CD4-positive, alpha-beta memory T cell (primary cell): ENCODE results near the gene PARD3B. TPM values are rescaled to one million over a fixed set of nuclear protein-coding genes. Genes with fewer than 3 reads are reported as not detected.

Experiments
- CTCF ChIA-PET: fragments of 350-600 bp; sonication (Branson Sonifier 250); formaldehyde crosslinking; loops from one replicate; lab custom pipeline; 2021; ENCODE audit warnings: inconsistent platforms; ENCODE audit not compliant: partially characterized antibody; lab: Charles Lee
- POLR2A ChIA-PET: fragments of 350-600 bp; sonication (Branson Sonifier 250); formaldehyde crosslinking; loops from one replicate; lab custom pipeline; 2021; ENCODE audit not compliant: partially characterized antibody; lab: Charles Lee
- DNase-seq, 5 donors: peaks; one replicate each; pipeline versions ENCODE4 v3.0.0 to v3.0.0-alpha.2; 2020 to 2022; ENCODE audit warnings: mixed read lengths in 1 of 5
- H3K27ac ChIP-seq: one replicate; pipeline ENCODE4 v1.7.0; 2013; ENCODE audit warnings: low read depth, low read length
- H3K27me3 ChIP-seq: 2 replicates; pipeline ENCODE4 v1.7.0; 2013; ENCODE audit warnings: mild to moderate bottlenecking, low read length, moderate library complexity; ENCODE audit not compliant: insufficient read depth
- H3K36me3 ChIP-seq: 2 replicates; pipeline ENCODE4 v1.7.0; 2013; ENCODE audit warnings: mild to moderate bottlenecking, low read length, moderate library complexity; ENCODE audit not compliant: insufficient read depth
- H3K4me1 ChIP-seq: 2 replicates; pipeline ENCODE4 v1.7.0; 2013; ENCODE audit warnings: mild to moderate bottlenecking, low read length, moderate library complexity; ENCODE audit not compliant: insufficient read depth
- H3K4me3 ChIP-seq, 2 donors: one replicate each; pipeline ENCODE4 v1.7.0; 2013; ENCODE audit warnings: low read length in 2 of 2, mild to moderate bottlenecking in 1 of 2
- H3K9me3 ChIP-seq, 2 donors: one replicate each; pipeline ENCODE4 v1.7.0; 2013; ENCODE audit warnings: low read length in 2 of 2, control low read depth in 1 of 2; ENCODE audit not compliant: control insufficient read depth in 1 of 2
- H3K27ac Mint-ChIP-seq, 7 donors: one replicate each; pipeline ENCODE4 v1.8.0; 2020 to 2021; ENCODE audit warnings: mixed read lengths in 7 of 7, mild to moderate bottlenecking in 6 of 7, inconsistent platforms in 3 of 7, moderate library complexity in 3 of 7
- H3K27me3 Mint-ChIP-seq, 2 donors: one replicate each; pipeline ENCODE4 v1.8.0; 2020 to 2021; ENCODE audit warnings: mixed read lengths in 2 of 2
- H3K36me3 Mint-ChIP-seq, 2 donors: one replicate each; pipeline ENCODE4 v1.8.0; 2020 to 2021; ENCODE audit warnings: mixed read lengths in 2 of 2, inconsistent platforms in 1 of 2, mild to moderate bottlenecking in 1 of 2
- H3K4me1 Mint-ChIP-seq, 4 donors: one replicate each; pipeline ENCODE4 v1.8.0; 2020 to 2021; ENCODE audit warnings: mixed read lengths in 4 of 4, mild to moderate bottlenecking in 1 of 4
- H3K4me3 Mint-ChIP-seq, 8 donors: one replicate each; pipeline ENCODE4 v1.8.0; 2020 to 2021; ENCODE audit warnings: mixed read lengths in 8 of 8, mild to moderate bottlenecking in 7 of 8, moderate library complexity in 6 of 8, inconsistent platforms in 3 of 8
- H3K9me3 Mint-ChIP-seq, 8 donors: one replicate each; pipeline ENCODE4 v1.8.0; 2020 to 2021; ENCODE audit warnings: mixed read lengths in 8 of 8, mild to moderate bottlenecking in 5 of 8, inconsistent platforms in 3 of 8, moderate library complexity in 1 of 8
- intact Hi-C: fragments of 100-400 bp; cut with micrococcal nuclease; formaldehyde crosslinking; loops from one replicate; pipeline ENCODE4 v1.15.1; 2023
- polyA plus RNA-seq, 2 donors: library from polyadenylated mRNA; unstranded; fragments of 300-500 nt; fragmentation: Illumina TruSeq; gene quantifications; one replicate each; pipeline ENCODE4 v1.2.3, GENCODE V29; 2021
- total RNA-seq, 2 experiments: library from RNA; stranded (reverse); gene quantifications; one replicate each; pipeline ENCODE4 v1.2.3, GENCODE V29; 2021

PARD3B gene
- total and polyA plus RNA-seq, 4 experiments from 2014 or later, result 0.44 to 1.3 (median 1.2) TPM; not detected in 1

GRCh38 chr2:204808494-204808893 is 263.2 kb downstream of the PARD3B start:
- Mint-ChIP-seq H3K36me3 (peaks cover 3 to 5% of the 10 kb centered on the region in 2 donors), H3K4me3 (no peak overlapping the region)
- CTCF ChIA-PET, result no interaction called here

DNA sequence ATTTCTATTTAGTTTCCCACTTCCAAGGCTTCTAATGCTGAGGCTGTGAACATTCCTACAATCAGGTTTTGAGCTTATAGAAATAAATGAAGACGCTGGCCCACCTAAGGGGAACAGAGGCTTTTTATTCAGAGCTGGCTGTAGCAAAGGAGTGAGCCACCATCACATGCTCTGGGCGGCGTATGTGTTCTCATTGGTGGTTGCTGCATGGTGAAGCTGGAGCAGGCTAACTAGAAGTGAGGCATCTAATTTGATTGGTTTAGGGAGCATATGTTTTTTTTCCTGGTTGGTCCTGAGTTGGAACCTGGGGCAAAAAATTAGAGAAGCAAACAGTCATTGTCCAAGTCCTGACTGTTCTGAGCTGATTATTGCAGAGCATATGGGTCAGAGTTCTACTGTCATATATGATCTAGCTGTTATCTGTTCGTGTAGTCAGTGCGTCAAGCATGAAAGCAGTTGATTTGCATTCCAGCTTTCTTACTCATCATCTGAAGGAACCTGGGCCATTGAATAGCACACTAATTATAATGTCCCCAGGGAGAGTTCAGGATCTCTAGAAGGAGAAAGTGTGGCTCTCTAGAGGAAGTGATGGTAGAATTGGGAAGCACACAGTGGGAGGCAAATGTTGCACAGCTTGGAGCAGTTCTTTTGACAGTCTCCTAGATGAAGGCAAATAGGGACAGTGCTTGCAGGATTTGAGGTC is 279.6 kb downstream of the PARD3B start:
- Mint-ChIP-seq H3K4me3 (no peak overlapping the region), H3K36me3 (peaks cover 0 to 6% of the 10 kb centered on the region in 2 donors), H3K4me1 (peaks cover 0 to 2% (median under 1%) of the 10 kb centered on the region in 4 donors), H3K9me3 (peaks cover 0 to 19% (median 10%) of the 10 kb centered on the region in 8 donors), H3K27me3 (no peaks in the 10 kb centered on the region), H3K27ac (no peak overlapping the region)
- no peaks in the 10 kb centered on the region for H3K36me3 ChIP-seq
- intact Hi-C loops, result no loop called here
- DNase-seq, result no peak
- H3K9me3 ChIP-seq, result no peaks in the 10 kb centered on the region
- H3K27ac ChIP-seq, result no peak overlapping the region
- no peaks in the 10 kb centered on the region for H3K4me1 ChIP-seq
- no peak overlapping the region for H3K4me3 ChIP-seq
- ChIA-PET CTCF (interaction anchor here (1.3 to 2.5 kb wide), 3 partner anchors 10 to 132 kb away, joined by 4 to 6 read pairs (median 4); no protein-coding TSS in a partner anchor), POLR2A (no interaction called here)
- H3K27me3 ChIP-seq, result no peaks in the 10 kb centered on the region

More at GRCh38 chr2:204808494-204808893, 263.2 kb downstream of the PARD3B start:
- Histone ChIP-seq H3K36me3 (no peaks in the 10 kb centered on the region), H3K9me3 (peaks cover 0 to 4% of the 10 kb centered on the region in 2 donors), H3K27ac (no peak overlapping the region), H3K27me3 (no peaks in the 10 kb centered on the region), H3K4me1 (peaks cover 6% of the 10 kb centered on the region), H3K4me3 (no peak overlapping the region)
- Mint-ChIP-seq H3K27ac (peak overlapping the region in 1 of 7 donors; percentile 48), H3K9me3 (peaks cover 6 to 51% (median 25%) of the 10 kb centered on the region in 8 donors), H3K27me3 (no peaks in the 10 kb centered on the region), H3K4me1 (peaks cover 3 to 9% (median 6%) of the 10 kb centered on the region in 4 donors)
- intact Hi-C loops, result no loop called here
- POLR2A ChIA-PET, result no interaction called here
- DNase-seq, result no peak

GRCh38 chr2:204825681-204826080 is 280.4 kb downstream of the PARD3B start:
- H3K27ac Mint-ChIP-seq, result no peak overlapping the region
- intact Hi-C loops, result no loop called here
- no peak overlapping the region for H3K4me3 Mint-ChIP-seq
- POLR2A ChIA-PET, result no interaction called here
- CTCF ChIA-PET, result interaction anchor here (1.3 to 2.5 kb wide), 3 partner anchors 9 to 133 kb away, joined by 4 to 6 read pairs (median 4); no protein-coding TSS in a partner anchor
- peaks cover 0 to 6% of the 10 kb centered on the region in 2 donors for H3K36me3 Mint-ChIP-seq
- H3K36me3 ChIP-seq, result no peaks in the 10 kb centered on the region
- no peak overlapping the region for H3K27ac ChIP-seq
- no peaks in the 10 kb centered on the region for H3K9me3 ChIP-seq
- H3K27me3 Mint-ChIP-seq, result no peaks in the 10 kb centered on the region
- H3K27me3 ChIP-seq, result no peaks in the 10 kb centered on the region
- H3K4me1 ChIP-seq, result no peaks in the 10 kb centered on the region
- no peak overlapping the region for H3K4me3 ChIP-seq
- no peak for DNase-seq
- peaks cover 0 to 2% (median under 1%) of the 10 kb centered on the region in 4 donors for H3K4me1 Mint-ChIP-seq
- H3K9me3 Mint-ChIP-seq, result peaks cover 0 to 18% (median 13%) of the 10 kb centered on the region in 8 donors

GRCh38 chr2:204827701-204828590 is 282.7 kb downstream of the PARD3B start:
- H3K9me3 ChIP-seq, result no peaks in the 10 kb centered on the region
- POLR2A ChIA-PET, result no interaction called here
- H3K4me1 ChIP-seq, result no peaks in the 10 kb centered on the region
- H3K27ac ChIP-seq, result no peak overlapping the region
- Mint-ChIP-seq H3K9me3 (peaks cover 0 to 12% (median 7%) of the 10 kb centered on the region in 8 donors), H3K27ac (no peak overlapping the region), H3K27me3 (no peaks in the 10 kb centered on the region), H3K4me1 (peaks cover 0 to 2% (median under 1%) of the 10 kb centered on the region in 4 donors), H3K4me3 (no peak overlapping the region), H3K36me3 (no peaks in the 10 kb centered on the region)
- no peak for DNase-seq
- intact Hi-C loops, result no loop called here
- no peak overlapping the region for H3K4me3 ChIP-seq
- CTCF ChIA-PET, result no interaction called here
- no peaks in the 10 kb centered on the region for H3K27me3 ChIP-seq
- no peaks in the 10 kb centered on the region for H3K36me3 ChIP-seq

DNA sequence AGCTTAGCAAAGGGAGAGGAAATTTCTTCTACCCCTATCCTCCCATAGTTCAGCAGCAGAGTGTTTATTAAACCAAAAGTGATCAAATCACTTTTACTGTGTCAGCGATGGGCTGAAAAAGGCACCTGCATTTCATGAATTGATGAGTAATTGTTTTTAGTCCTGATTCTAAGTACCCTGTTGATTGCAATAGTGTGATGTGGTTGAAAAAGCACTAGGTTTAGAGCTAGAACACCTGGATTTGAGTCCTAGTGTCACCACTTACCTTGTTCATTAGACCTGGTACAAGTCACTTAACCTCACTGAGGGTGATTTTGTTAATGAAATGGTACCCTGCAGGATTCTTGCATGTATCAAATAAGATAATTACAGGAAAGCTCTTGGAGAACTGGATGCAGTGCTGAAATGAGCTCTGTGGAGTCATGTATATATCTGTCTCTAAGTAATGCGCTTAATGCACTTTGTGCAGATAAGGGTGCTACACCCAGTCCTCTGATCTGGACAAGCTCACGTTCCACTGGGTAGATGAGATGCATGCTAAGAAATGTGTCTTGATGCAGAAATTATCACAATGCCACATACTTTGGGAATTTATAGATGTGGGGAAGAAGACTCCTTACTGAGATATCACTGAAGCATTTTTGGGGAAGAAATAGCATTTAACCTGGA is 289.6 kb downstream of the PARD3B start:
- H3K27me3 Mint-ChIP-seq, result peaks cover 0 to 10% of the 10 kb centered on the region in 2 donors
- no peaks in the 10 kb centered on the region for H3K36me3 Mint-ChIP-seq
- H3K27ac Mint-ChIP-seq, result no peak overlapping the region
- H3K4me1 Mint-ChIP-seq, result no peaks in the 10 kb centered on the region
- CTCF ChIA-PET, result interaction anchor here (1.4 kb wide), 1 partner anchor 9 kb away, joined by 4 read pairs; no protein-coding TSS in a partner anchor
- Histone ChIP-seq H3K4me1 (no peaks in the 10 kb centered on the region), H3K36me3 (no peaks in the 10 kb centered on the region), H3K27ac (no peak overlapping the region), H3K27me3 (no peaks in the 10 kb centered on the region), H3K4me3 (no peak overlapping the region), H3K9me3 (no peaks in the 10 kb centered on the region)
- intact Hi-C loops, result no loop called here
- POLR2A ChIA-PET, result no interaction called here
- no peak for DNase-seq
- H3K4me3 Mint-ChIP-seq, result no peak overlapping the region
- H3K9me3 Mint-ChIP-seq, result peaks cover 0 to 8% (median 4%) of the 10 kb centered on the region in 8 donors

DNA sequence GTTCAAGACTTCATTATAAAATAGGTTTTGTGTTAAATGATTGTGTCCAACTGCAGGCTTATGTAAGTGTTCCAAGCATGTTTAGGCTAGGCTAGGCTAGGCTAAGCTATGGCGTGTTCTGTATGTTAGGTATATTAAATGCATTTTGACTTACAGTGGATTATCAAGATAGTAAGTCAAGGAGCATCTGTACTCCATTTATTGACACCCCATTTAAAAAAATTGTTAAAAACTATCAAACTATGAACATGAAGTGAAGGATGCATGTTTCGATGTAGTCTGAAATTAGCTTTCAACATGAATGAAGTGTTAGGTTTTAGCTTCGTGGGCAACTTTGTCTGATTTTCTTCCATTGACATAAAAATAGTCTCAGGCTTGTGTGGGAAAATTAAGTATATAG is 290.5 kb downstream of the PARD3B start:
- Mint-ChIP-seq H3K36me3 (no peaks in the 10 kb centered on the region), H3K27ac (no peak overlapping the region), H3K27me3 (peaks cover 0 to 10% of the 10 kb centered on the region in 2 donors), H3K4me3 (no peak overlapping the region), H3K4me1 (peaks cover 3 to 5% (median 4%) of the 10 kb centered on the region in 4 donors), H3K9me3 (peaks cover 0 to 3% (median 0%) of the 10 kb centered on the region in 8 donors)
- intact Hi-C loops, result no loop called here
- H3K27me3 ChIP-seq, result no peaks in the 10 kb centered on the region
- H3K36me3 ChIP-seq, result no peaks in the 10 kb centered on the region
- no peak for DNase-seq
- ChIA-PET CTCF (no interaction called here), POLR2A (no interaction called here)
- H3K9me3 ChIP-seq, result no peaks in the 10 kb centered on the region
- peaks cover 4% of the 10 kb centered on the region for H3K4me1 ChIP-seq
- H3K4me3 ChIP-seq, result no peak overlapping the region
- no peak overlapping the region for H3K27ac ChIP-seq
